Ectodermal cell (in vitro differentiated cells): Measurements from ENCODE around the gene JARID2.

Source experiments
- H3K27ac ChIP-seq: 2 replicates; pipeline ENCODE4 v1.7.0; 2013; ENCODE audit warnings: mild to moderate bottlenecking, low read depth, low read length; ENCODE audit not compliant: insufficient read depth, poor library complexity, severe bottlenecking
- H3K27me3 ChIP-seq: 2 replicates; pipeline ENCODE4 v1.7.0; 2013; ENCODE audit warnings: mild to moderate bottlenecking, low read length; ENCODE audit not compliant: insufficient read depth, control insufficient read depth, poor library complexity, severe bottlenecking
- H3K36me3 ChIP-seq: one replicate; pipeline ENCODE4 v1.7.0; 2013; ENCODE audit warnings: low read length; ENCODE audit not compliant: control insufficient read depth, insufficient read depth
- H3K4me1 ChIP-seq: one replicate; pipeline ENCODE4 v1.7.0; 2013; ENCODE audit warnings: low read length; ENCODE audit not compliant: control insufficient read depth, insufficient read depth
- H3K4me3 ChIP-seq: 2 replicates; pipeline ENCODE4 v1.7.0; 2013; ENCODE audit warnings: low read depth, low read length, control low read depth; ENCODE audit not compliant: insufficient read depth
- H3K9me3 ChIP-seq: 2 replicates; pipeline ENCODE4 v1.7.0; 2013; ENCODE audit warnings: mild to moderate bottlenecking, low read length, moderate library complexity; ENCODE audit not compliant: control insufficient read depth
- WGBS, 2 experiments: methylation state at CpG; one replicate each; pipeline ENCODE4 v1.1.7; 2013; ENCODE audit warnings: missing lambda C conversion rate in 2 of 2; 5-methylcytosine and 5-hydroxymethylcytosine counted together

Gene JARID2

GRCh38 chr6:15362274-15363160 is 116.6 kb downstream of the JARID2 start:
- H3K9me3 ChIP-seq = no peaks in the 10 kb centered on the region
- WGBS, 2 experiments = 79 to 80% methylated on average over 9 of the region's 9 CpGs
- peaks cover 58% of the 10 kb centered on the region for H3K4me1 ChIP-seq
- H3K27me3 ChIP-seq = no peaks in the 10 kb centered on the region
- no peaks in the 10 kb centered on the region for H3K36me3 ChIP-seq
- no peak overlapping the region for H3K27ac ChIP-seq
- no peak overlapping the region for H3K4me3 ChIP-seq

- Histone ChIP-seq H3K4me3 (no peak overlapping the region), H3K36me3 (no peaks in the 10 kb centered on the region), H3K27me3 (no peaks in the 10 kb centered on the region), H3K9me3 (no peaks in the 10 kb centered on the region), H3K4me1 (peaks cover 52% of the 10 kb centered on the region), H3K27ac (no peak overlapping the region)
- 81 to 87% methylated on average over 3 of the region's 3 CpGs for whole genome bisulfite sequencing, 2 experiments
Observed at GRCh38 chr6:15363164-15363522, 117.3 kb downstream of the JARID2 start.

GRCh38 chr6:15363523-15364400 is 117.9 kb downstream of the JARID2 start:
- Histone ChIP-seq H3K27ac (peak overlapping the region; percentile 38), H3K27me3 (no peaks in the 10 kb centered on the region), H3K36me3 (no peaks in the 10 kb centered on the region), H3K4me3 (no peak overlapping the region), H3K9me3 (no peaks in the 10 kb centered on the region), H3K4me1 (peaks cover 46% of the 10 kb centered on the region)
- 82% methylated on average over 9 of the region's 9 CpGs for WGBS, 2 experiments

- H3K4me1 ChIP-seq = peaks cover 40% of the 10 kb centered on the region
- H3K27ac ChIP-seq = peak overlapping the region; percentile 38
- no peaks in the 10 kb centered on the region for H3K27me3 ChIP-seq
- no peaks in the 10 kb centered on the region for H3K9me3 ChIP-seq
- H3K36me3 ChIP-seq = no peaks in the 10 kb centered on the region
- WGBS, 2 experiments = 86 to 92% methylated on average over 5 of the region's 6 CpGs
- no peak overlapping the region for H3K4me3 ChIP-seq
Observed at GRCh38 chr6:15364401-15365037, 118.7 kb downstream of the JARID2 start.

- Histone ChIP-seq H3K4me3 (no peak overlapping the region), H3K4me1 (peaks cover 40% of the 10 kb centered on the region), H3K9me3 (no peaks in the 10 kb centered on the region), H3K27me3 (no peaks in the 10 kb centered on the region), H3K36me3 (no peaks in the 10 kb centered on the region), H3K27ac (no peak overlapping the region)
- 15 to 23% methylated on average over 13 of the region's 13 CpGs for WGBS, 2 experiments
Observed at GRCh38 chr6:15365273-15365687, 119.4 kb downstream of the JARID2 start.

GRCh38 chr6:15366003-15366535 is 120.2 kb downstream of the JARID2 start:
- no peak overlapping the region for H3K4me3 ChIP-seq
- WGBS, 2 experiments = 67 to 68% methylated on average over 3 of the region's 6 CpGs
- H3K27ac ChIP-seq = no peak overlapping the region
- H3K4me1 ChIP-seq = peaks cover 40% of the 10 kb centered on the region
- no peaks in the 10 kb centered on the region for H3K36me3 ChIP-seq
- H3K9me3 ChIP-seq = no peaks in the 10 kb centered on the region
- H3K27me3 ChIP-seq = no peaks in the 10 kb centered on the region

GRCh38 chr6:15366879-15367278 is 121.0 kb downstream of the JARID2 start:
- Histone ChIP-seq H3K36me3 (no peaks in the 10 kb centered on the region), H3K9me3 (no peaks in the 10 kb centered on the region), H3K27ac (no peak overlapping the region), H3K4me3 (no peak overlapping the region), H3K4me1 (peaks cover 36% of the 10 kb centered on the region), H3K27me3 (no peaks in the 10 kb centered on the region)
- WGBS, 2 experiments = 89 to 93% methylated on average over 2 of the region's 2 CpGs

- H3K9me3 ChIP-seq = no peaks in the 10 kb centered on the region
- H3K36me3 ChIP-seq = no peaks in the 10 kb centered on the region
- no peaks in the 10 kb centered on the region for H3K27me3 ChIP-seq
- no peak overlapping the region for H3K27ac ChIP-seq
- peaks cover 26% of the 10 kb centered on the region for H3K4me1 ChIP-seq
- no peak overlapping the region for H3K4me3 ChIP-seq
Observed at GRCh38 chr6:15368186-15368585, 122.3 kb downstream of the JARID2 start.

GRCh38 chr6:15368873-15369272 is 123.0 kb downstream of the JARID2 start:
- Histone ChIP-seq H3K9me3 (no peaks in the 10 kb centered on the region), H3K4me1 (peaks cover 26% of the 10 kb centered on the region), H3K27ac (no peak overlapping the region), H3K4me3 (no peak overlapping the region), H3K36me3 (no peaks in the 10 kb centered on the region), H3K27me3 (no peaks in the 10 kb centered on the region)
- 93 to 97% methylated on average over 4 to 5 of the region's 5 CpGs for WGBS, 2 experiments

- H3K27me3 ChIP-seq = no peaks in the 10 kb centered on the region
- no peaks in the 10 kb centered on the region for H3K36me3 ChIP-seq
- no peak overlapping the region for H3K27ac ChIP-seq
- no peaks in the 10 kb centered on the region for H3K9me3 ChIP-seq
- WGBS, 2 experiments = 76 to 83% methylated on average over 4 of the region's 4 CpGs
- H3K4me1 ChIP-seq = peaks cover 18% of the 10 kb centered on the region
- H3K4me3 ChIP-seq = no peak overlapping the region
Observed at GRCh38 chr6:15369838-15370237, 124.0 kb downstream of the JARID2 start.
